ENCODE results near the gene ITIH6. TPM values are rescaled to one million over a fixed set of nuclear protein-coding genes. Genes with fewer than 3 reads are reported as not detected.
"Not testable (repeated sequence)": the region's sequence is repeated elsewhere in the genome, so short reads cannot be mapped to it uniquely, and the experiment has no call there.

Gene ITIH6
- total RNA-seq, 1 experiment from 2014 or later = not detected

DNA sequence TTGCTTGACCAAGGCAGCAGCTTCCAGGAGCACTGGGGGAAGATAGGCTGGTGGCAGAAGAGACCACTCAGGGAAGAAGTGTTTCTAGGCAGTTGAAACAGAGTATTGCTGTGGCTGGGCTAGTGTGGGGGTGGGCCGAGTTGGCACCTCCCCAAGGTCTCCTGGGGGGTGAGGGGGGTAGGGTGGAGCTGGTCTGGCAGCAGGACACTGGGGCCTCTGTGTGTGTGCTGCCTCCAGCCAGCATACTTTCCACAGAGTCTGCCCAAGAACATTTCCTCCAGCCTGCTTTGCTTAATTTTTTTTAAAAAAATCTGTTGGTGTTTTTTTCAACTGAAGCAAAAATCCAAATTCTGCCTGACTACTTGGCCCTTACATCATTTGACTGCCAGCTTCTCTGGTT, 4.0 kb downstream of the ITIH6 start:
- H3K27ac ChIP-seq (ENCODE audit: low read length) = no peak overlapping the region
- H2AFZ ChIP-seq (ENCODE audit: low read length) = no peak overlapping the region
- no peak overlapping the region for H3K4me3 ChIP-seq (ENCODE audit: low read length)
- H3K9me2 ChIP-seq (replicated peaks; ENCODE audit: insufficient read depth, low read length) = no peaks in the 10 kb centered on the region
- H3K9me3 ChIP-seq (ENCODE audit: low read length) = no peaks in the 10 kb centered on the region
- H4K20me1 ChIP-seq (ENCODE audit: insufficient read depth, low read depth, low read length) = no peaks in the 10 kb centered on the region
- no peak overlapping the region for H3K4me2 ChIP-seq (ENCODE audit: low read depth, low read length, poor library complexity, severe bottlenecking)
- no peaks in the 10 kb centered on the region for H3K4me1 ChIP-seq (ENCODE audit: low read length)
- DNase-seq = no peak
- H3K79me2 ChIP-seq (ENCODE audit: low read length) = no peaks in the 10 kb centered on the region
- no peaks in the 10 kb centered on the region for H3K36me3 ChIP-seq (ENCODE audit: insufficient read depth, low read length)
- no peak overlapping the region for H3K9ac ChIP-seq (ENCODE audit: low read length)
- no peaks in the 10 kb centered on the region for H3K27me3 ChIP-seq (ENCODE audit: low read length)

DNA sequence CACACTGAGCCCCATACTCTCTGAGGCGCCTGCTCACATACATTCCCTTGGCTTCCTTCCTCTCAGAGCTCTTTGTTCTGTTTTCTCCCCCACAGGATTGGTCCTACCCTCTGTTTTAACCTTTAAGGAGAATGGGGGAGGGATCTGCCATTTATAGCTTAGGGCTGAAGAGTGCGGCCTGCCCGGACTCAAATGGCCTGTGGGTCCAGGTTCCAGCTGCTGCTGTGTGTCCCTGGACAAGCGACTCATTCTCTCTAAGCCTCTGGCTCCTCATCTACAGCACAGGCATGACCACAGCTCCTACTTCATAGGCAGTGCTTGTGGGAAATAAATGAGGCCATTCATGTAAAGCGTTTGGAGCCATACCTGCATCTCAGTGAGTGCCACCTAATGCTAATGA, 8.7 kb downstream of the ITIH6 start:
- H3K27ac ChIP-seq (ENCODE audit: low read length); DNase-seq; H3K4me2 ChIP-seq (ENCODE audit: low read depth, low read length, poor library complexity, severe bottlenecking); H3K79me2 ChIP-seq (ENCODE audit: low read length); H3K4me3 ChIP-seq (ENCODE audit: low read length); H4K20me1 ChIP-seq (ENCODE audit: insufficient read depth, low read depth, low read length); H3K9me2 ChIP-seq (replicated peaks; ENCODE audit: insufficient read depth, low read length); H3K9ac ChIP-seq (ENCODE audit: low read length); H3K36me3 ChIP-seq (ENCODE audit: insufficient read depth, low read length); H3K27me3 ChIP-seq (ENCODE audit: low read length); H2AFZ ChIP-seq (ENCODE audit: low read length); H3K4me1 ChIP-seq (ENCODE audit: low read length); H3K9me3 ChIP-seq (ENCODE audit: low read length): not testable (repeated sequence)

DNA sequence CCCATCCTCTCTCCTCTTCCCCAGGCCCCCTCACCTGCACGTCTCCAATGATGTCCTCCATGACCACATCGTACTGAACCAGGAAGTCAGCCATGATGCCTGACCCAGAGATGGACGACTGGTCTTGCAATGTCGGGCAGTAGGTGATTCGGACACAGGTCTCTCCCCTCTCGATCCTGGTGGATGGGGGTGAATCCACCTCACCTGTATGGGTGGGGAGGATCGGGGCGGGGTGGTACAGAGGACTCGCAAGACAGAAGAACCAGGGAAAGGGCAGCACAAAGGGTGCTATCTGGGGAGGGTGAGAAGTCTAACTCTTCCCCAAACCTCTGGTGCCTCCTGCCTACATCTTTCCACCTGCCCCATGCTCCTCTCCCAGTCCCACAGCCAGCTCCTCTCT, 9.6 kb downstream of the ITIH6 start:
- H3K27ac ChIP-seq (ENCODE audit: low read length) = no peak overlapping the region
- DNase-seq = no peak
- no peaks in the 10 kb centered on the region for H4K20me1 ChIP-seq (ENCODE audit: insufficient read depth, low read depth, low read length)
- no peak overlapping the region for H2AFZ ChIP-seq (ENCODE audit: low read length)
- H3K36me3 ChIP-seq (ENCODE audit: insufficient read depth, low read length) = no peaks in the 10 kb centered on the region
- no peak overlapping the region for H3K9ac ChIP-seq (ENCODE audit: low read length)
- H3K27me3 ChIP-seq (ENCODE audit: low read length) = no peaks in the 10 kb centered on the region
- H3K9me3 ChIP-seq (ENCODE audit: low read length) = no peaks in the 10 kb centered on the region
- H3K4me1 ChIP-seq (ENCODE audit: low read length) = no peaks in the 10 kb centered on the region
- H3K4me3 ChIP-seq (ENCODE audit: low read length) = no peak overlapping the region
- H3K9me2 ChIP-seq (replicated peaks; ENCODE audit: insufficient read depth, low read length) = no peaks in the 10 kb centered on the region
- H3K4me2 ChIP-seq (ENCODE audit: low read depth, low read length, poor library complexity, severe bottlenecking) = no peak overlapping the region
- no peaks in the 10 kb centered on the region for H3K79me2 ChIP-seq (ENCODE audit: low read length)

DNA sequence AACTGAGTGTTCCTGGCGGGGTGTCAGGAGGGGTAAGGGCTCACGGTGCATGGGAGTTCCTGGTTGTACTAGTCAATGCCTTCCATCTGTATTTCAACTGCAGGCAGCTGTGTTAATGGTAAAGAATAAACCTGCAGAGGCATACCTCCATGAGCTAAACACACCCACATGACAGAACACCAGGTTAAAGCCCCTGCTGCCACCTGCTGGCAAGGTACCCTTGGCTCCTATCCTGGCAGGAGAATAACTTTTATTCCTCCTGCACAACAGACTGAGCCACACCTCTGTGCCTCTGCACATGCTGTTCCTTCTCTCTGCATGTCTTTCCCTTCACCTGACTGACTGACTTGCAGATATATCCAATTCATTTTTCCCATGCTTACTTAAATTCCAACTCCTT, 11.1 kb downstream of the ITIH6 start:
- no peak overlapping the region for H3K4me3 ChIP-seq (ENCODE audit: low read length)
- H4K20me1 ChIP-seq (ENCODE audit: insufficient read depth, low read depth, low read length) = no peaks in the 10 kb centered on the region
- peak; percentile 56 for DNase-seq
- H3K79me2 ChIP-seq (ENCODE audit: low read length) = no peaks in the 10 kb centered on the region
- H2AFZ ChIP-seq (ENCODE audit: low read length) = no peak overlapping the region
- no peak overlapping the region for H3K9ac ChIP-seq (ENCODE audit: low read length)
- no peaks in the 10 kb centered on the region for H3K4me1 ChIP-seq (ENCODE audit: low read length)
- H3K9me3 ChIP-seq (ENCODE audit: low read length) = no peaks in the 10 kb centered on the region
- H3K9me2 ChIP-seq (replicated peaks; ENCODE audit: insufficient read depth, low read length) = no peaks in the 10 kb centered on the region
- no peaks in the 10 kb centered on the region for H3K27me3 ChIP-seq (ENCODE audit: low read length)
- H3K4me2 ChIP-seq (ENCODE audit: low read depth, low read length, poor library complexity, severe bottlenecking) = no peak overlapping the region
- H3K27ac ChIP-seq (ENCODE audit: low read length) = no peak overlapping the region
- H3K36me3 ChIP-seq (ENCODE audit: insufficient read depth, low read length) = no peaks in the 10 kb centered on the region

DNA sequence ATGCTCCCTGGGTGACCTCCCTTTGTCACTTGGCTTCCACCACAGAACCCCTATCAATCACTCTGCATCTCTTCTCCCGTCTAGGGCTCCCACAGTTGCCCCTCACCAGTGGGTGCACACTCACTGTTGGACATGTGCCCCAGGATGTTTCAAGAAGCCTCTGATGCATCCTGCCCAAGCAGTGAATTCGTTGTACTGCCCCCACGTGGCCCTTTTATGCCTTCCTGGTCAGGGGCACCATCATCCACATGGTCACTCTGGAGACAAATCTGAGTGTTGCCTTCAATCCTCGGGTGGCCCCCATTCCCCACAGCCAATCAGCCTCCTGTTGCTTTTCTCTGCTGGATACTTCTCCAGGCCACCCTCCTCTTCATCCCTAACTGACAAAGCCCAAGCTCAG, 12.2 kb downstream of the ITIH6 start:
- Histone ChIP-seq H2AFZ (ENCODE audit: low read length) (no peak overlapping the region), H4K20me1 (ENCODE audit: insufficient read depth, low read depth, low read length) (no peaks in the 10 kb centered on the region), H3K4me2 (ENCODE audit: low read depth, low read length, poor library complexity, severe bottlenecking) (no peak overlapping the region), H3K36me3 (ENCODE audit: insufficient read depth, low read length) (no peaks in the 10 kb centered on the region), H3K27me3 (ENCODE audit: low read length) (no peaks in the 10 kb centered on the region), H3K27ac (ENCODE audit: low read length) (no peak overlapping the region), H3K79me2 (ENCODE audit: low read length) (no peaks in the 10 kb centered on the region), H3K4me1 (ENCODE audit: low read length) (no peaks in the 10 kb centered on the region), H3K9me3 (ENCODE audit: low read length) (no peaks in the 10 kb centered on the region), H3K9me2 (replicated peaks; ENCODE audit: insufficient read depth, low read length) (no peaks in the 10 kb centered on the region), H3K4me3 (ENCODE audit: low read length) (no peak overlapping the region), H3K9ac (ENCODE audit: low read length) (no peak overlapping the region)
- DNase-seq = peak; percentile 72

DNA sequence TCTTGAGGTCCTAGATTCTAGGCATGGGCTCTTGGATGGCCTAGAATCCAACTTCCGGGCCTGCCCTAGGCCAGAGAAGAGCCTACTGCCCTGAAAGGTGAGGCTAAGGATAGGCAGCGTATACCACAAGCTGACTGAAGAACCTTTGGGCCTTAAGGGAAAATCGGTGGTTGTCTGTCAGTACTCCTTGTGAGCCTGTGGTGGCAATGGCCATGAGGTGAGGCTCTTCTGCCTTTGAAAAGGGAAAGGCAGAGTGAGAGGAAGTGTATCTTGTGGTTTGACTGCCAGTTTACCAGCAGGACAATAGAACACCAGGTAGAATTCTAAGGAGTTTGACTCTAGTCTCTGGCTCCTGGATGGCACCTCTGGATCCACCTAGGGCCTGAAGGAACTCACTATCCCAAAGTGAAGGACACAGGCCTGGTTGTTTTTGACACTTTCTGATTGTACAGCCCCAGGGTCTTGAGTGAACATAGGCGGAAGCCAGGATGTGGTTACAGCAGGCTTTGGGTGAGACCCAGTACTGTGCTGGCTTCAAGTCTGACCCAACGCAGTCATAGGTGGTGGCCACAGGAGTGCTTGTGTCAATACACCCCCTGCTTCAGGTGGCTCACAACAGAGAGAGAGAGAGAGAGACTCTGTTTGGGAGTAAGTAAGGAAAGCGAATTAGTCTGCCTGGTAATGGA, 20.9 kb downstream of the ITIH6 start:
- Histone ChIP-seq H3K9me2 (replicated peaks; ENCODE audit: insufficient read depth, low read length) (no peaks in the 10 kb centered on the region), H3K4me2 (ENCODE audit: low read depth, low read length, poor library complexity, severe bottlenecking) (no peak overlapping the region), H2AFZ (ENCODE audit: low read length) (no peak overlapping the region), H3K36me3 (ENCODE audit: insufficient read depth, low read length) (no peaks in the 10 kb centered on the region), H3K9ac (ENCODE audit: low read length) (no peak overlapping the region), H3K27ac (ENCODE audit: low read length) (no peak overlapping the region), H3K79me2 (ENCODE audit: low read length) (no peaks in the 10 kb centered on the region), H3K27me3 (ENCODE audit: low read length) (no peaks in the 10 kb centered on the region), H3K9me3 (ENCODE audit: low read length) (no peaks in the 10 kb centered on the region), H3K4me3 (ENCODE audit: low read length) (no peak overlapping the region), H4K20me1 (ENCODE audit: insufficient read depth, low read depth, low read length) (no peaks in the 10 kb centered on the region), H3K4me1 (ENCODE audit: low read length) (peaks cover 3% of the 10 kb centered on the region)
- DNase-seq = no peak

DNA sequence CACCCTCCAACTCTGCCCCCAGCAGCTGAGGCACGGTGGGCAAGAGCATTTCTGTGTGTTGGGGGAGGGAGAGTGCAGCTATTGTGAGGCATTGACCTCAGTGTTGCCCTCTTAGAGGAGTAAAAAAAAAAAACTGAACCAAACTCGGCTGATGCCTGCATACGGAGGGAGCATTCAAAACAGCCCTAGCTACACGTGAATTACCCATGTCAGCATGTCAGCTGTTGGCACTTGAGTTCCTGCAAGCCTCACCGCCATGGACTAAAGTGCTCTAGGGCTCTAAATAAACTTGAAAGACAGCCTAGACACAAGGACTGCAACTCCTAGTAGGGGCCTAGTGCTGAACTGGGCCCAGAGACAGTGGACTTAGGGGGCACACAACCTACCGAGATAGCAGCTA, 22.0 kb downstream of the ITIH6 start:
- Histone ChIP-seq H3K27ac (ENCODE audit: low read length) (no peak overlapping the region), H3K36me3 (ENCODE audit: insufficient read depth, low read length) (no peaks in the 10 kb centered on the region), H3K9ac (ENCODE audit: low read length) (no peak overlapping the region), H3K4me1 (ENCODE audit: low read length) (peaks cover 3% of the 10 kb centered on the region), H3K9me2 (replicated peaks; ENCODE audit: insufficient read depth, low read length) (no peaks in the 10 kb centered on the region), H3K9me3 (ENCODE audit: low read length) (no peaks in the 10 kb centered on the region), H3K4me3 (ENCODE audit: low read length) (no peak overlapping the region), H3K79me2 (ENCODE audit: low read length) (no peaks in the 10 kb centered on the region), H3K27me3 (ENCODE audit: low read length) (no peaks in the 10 kb centered on the region), H4K20me1 (ENCODE audit: insufficient read depth, low read depth, low read length) (no peaks in the 10 kb centered on the region), H2AFZ (ENCODE audit: low read length) (no peak overlapping the region), H3K4me2 (ENCODE audit: low read depth, low read length, poor library complexity, severe bottlenecking) (no peak overlapping the region)
- no peak for DNase-seq

DNA sequence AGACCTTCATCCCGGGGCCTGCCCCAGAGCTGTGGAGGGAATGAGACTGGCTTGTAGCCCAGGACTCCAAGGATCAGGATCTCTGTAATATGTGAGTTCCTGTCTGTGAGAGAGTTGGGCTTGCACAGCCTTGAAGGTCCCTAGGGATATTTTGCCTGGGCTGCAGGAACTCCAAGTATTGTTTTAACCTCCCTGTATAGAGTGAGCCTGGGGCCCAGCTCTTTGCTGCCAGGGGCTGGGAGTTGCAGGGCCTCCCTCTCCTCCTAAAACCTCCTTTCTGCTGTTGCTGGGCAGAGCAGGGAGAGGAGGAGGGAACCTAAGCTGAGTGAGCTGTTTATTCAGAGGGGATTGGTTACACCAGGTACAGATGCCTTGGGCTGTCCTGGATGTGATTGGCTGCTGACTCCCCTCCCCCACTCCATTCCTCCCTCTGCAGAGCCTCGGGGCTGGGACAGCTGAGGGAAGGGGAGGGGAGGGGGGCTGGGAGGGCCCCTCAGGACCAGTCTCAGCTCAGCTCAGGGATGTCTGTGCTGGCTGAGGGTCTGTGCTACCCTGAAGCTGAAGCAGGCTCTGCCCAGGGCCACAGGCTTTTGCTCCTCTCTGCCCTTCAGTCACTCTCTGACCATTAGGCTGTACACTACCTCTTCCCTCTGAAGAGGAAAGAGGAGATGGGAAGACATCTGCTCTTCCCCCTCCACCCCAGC, 23.5 kb downstream of the ITIH6 start:
- not testable (repeated sequence) for H3K9ac ChIP-seq (ENCODE audit: low read length); H3K36me3 ChIP-seq (ENCODE audit: insufficient read depth, low read length); H2AFZ ChIP-seq (ENCODE audit: low read length); H3K9me3 ChIP-seq (ENCODE audit: low read length); H3K4me1 ChIP-seq (ENCODE audit: low read length); H3K9me2 ChIP-seq (replicated peaks; ENCODE audit: insufficient read depth, low read length); H3K79me2 ChIP-seq (ENCODE audit: low read length); H4K20me1 ChIP-seq (ENCODE audit: insufficient read depth, low read depth, low read length); H3K27ac ChIP-seq (ENCODE audit: low read length); H3K4me3 ChIP-seq (ENCODE audit: low read length); H3K27me3 ChIP-seq (ENCODE audit: low read length); DNase-seq; H3K4me2 ChIP-seq (ENCODE audit: low read depth, low read length, poor library complexity, severe bottlenecking)
